Osteocyte (in vitro differentiated cells): ENCODE results near the gene ARSI. TPM values are rescaled to one million over a fixed set of nuclear protein-coding genes. Genes with fewer than 3 reads are reported as not detected.
A peak's percentile ranks its signal among the peaks of the same experiment; 100 is the strongest.

Experiments used
- DNase-seq: peaks from one replicate; pipeline ENCODE4 v3.0.0; 2021; ENCODE audit warnings: mixed read lengths; ENCODE audit not compliant: unreplicated experiment; ENCODE audit errors: extremely low spot score
- H3K27ac Mint-ChIP-seq: one replicate; pipeline ENCODE4 v1.8.0; 2021; ENCODE audit warnings: mild to moderate bottlenecking, mixed read lengths; ENCODE audit not compliant: unreplicated experiment
- H3K27me3 Mint-ChIP-seq: one replicate; pipeline ENCODE4 v1.8.0; 2021; ENCODE audit warnings: mixed read lengths; ENCODE audit not compliant: unreplicated experiment
- H3K36me3 Mint-ChIP-seq: one replicate; pipeline ENCODE4 v1.8.0; 2021; ENCODE audit warnings: mixed read lengths; ENCODE audit not compliant: unreplicated experiment
- H3K4me1 Mint-ChIP-seq: one replicate; pipeline ENCODE4 v1.8.0; 2021; ENCODE audit warnings: mixed read lengths; ENCODE audit not compliant: unreplicated experiment
- H3K4me3 Mint-ChIP-seq: one replicate; pipeline ENCODE4 v1.8.0; 2021; ENCODE audit warnings: mild to moderate bottlenecking, moderate library complexity, mixed read lengths; ENCODE audit not compliant: unreplicated experiment
- H3K9me3 Mint-ChIP-seq: one replicate; pipeline ENCODE4 v1.8.0; 2021; ENCODE audit warnings: mixed read lengths; ENCODE audit not compliant: unreplicated experiment
- total RNA-seq: library from RNA; stranded (reverse); gene quantifications from 2 replicates; pipeline ENCODE4 v1.2.1, GENCODE V29; 2021
- TF ChIP-seq, protein P1 (sequence below): fragments of 200-600 bp; sonication (generic); IDR thresholded peaks from 2 replicates; pipeline ENCODE4 v1.5.0; 2021; ENCODE audit warnings: antibody characterized with exemption, mild to moderate bottlenecking, moderate library complexity

The ARSI gene
- total RNA-seq, 1 donor from 2014 or later = 0.51 TPM

DNA sequence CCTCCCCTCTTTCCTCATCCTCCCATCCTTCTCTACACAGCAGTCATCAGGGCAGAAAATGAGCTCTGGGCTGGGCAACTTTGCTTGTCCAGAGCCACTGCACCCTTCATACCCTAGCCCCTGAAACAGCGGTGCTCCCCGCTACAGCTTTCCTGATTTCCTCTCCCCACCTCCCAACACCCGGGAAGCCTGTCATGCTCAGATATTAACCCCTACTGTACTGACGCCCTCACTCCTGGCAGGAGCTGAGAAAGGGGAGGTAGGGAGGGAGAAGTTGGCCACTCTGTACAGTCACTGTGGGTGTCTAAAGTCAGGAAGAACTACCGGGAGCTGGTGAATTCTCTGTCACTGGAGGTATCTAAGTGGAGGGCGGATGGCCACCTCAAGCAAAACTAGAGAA, 13.9 kb downstream of the ARSI start:
- Mint-ChIP-seq H3K27ac (no peak overlapping the region), H3K4me3 (no peak overlapping the region), H3K4me1 (peaks cover 4% of the 10 kb centered on the region)

DNA sequence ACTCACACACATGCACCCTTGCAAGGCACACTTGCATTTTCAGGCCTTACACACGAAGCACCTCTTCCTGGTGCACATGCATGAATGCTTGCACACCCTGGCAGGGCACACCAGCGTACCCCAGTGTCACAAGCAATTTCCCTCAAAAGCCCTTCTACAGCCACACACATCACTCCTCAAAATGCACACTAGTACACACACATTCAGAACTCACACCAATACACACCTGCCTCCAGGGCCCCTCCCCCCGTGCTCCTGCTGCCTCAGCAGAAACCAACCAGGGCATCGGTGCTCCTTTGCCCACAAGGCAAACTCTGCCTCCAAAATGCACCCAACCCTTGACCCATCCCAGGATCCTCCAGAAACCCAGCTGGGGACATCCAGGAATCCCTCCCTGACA, 14.3 kb downstream of the ARSI start:
- no peak overlapping the region for H3K27ac Mint-ChIP-seq
- H3K4me3 Mint-ChIP-seq = no peak overlapping the region
- TF ChIP-seq, protein P1, sequence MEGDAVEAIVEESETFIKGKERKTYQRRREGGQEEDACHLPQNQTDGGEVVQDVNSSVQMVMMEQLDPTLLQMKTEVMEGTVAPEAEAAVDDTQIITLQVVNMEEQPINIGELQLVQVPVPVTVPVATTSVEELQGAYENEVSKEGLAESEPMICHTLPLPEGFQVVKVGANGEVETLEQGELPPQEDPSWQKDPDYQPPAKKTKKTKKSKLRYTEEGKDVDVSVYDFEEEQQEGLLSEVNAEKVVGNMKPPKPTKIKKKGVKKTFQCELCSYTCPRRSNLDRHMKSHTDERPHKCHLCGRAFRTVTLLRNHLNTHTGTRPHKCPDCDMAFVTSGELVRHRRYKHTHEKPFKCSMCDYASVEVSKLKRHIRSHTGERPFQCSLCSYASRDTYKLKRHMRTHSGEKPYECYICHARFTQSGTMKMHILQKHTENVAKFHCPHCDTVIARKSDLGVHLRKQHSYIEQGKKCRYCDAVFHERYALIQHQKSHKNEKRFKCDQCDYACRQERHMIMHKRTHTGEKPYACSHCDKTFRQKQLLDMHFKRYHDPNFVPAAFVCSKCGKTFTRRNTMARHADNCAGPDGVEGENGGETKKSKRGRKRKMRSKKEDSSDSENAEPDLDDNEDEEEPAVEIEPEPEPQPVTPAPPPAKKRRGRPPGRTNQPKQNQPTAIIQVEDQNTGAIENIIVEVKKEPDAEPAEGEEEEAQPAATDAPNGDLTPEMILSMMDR = no peak
- no peaks in the 10 kb centered on the region for H3K9me3 Mint-ChIP-seq
- H3K27me3 Mint-ChIP-seq = peaks cover 8% of the 10 kb centered on the region
- no peak for DNase-seq
- no peaks in the 10 kb centered on the region for H3K36me3 Mint-ChIP-seq
- H3K4me1 Mint-ChIP-seq = peaks cover 2% of the 10 kb centered on the region

More for the DNA sequence above, 13.9 kb downstream of the ARSI start:
- no peaks in the 10 kb centered on the region for H3K9me3 Mint-ChIP-seq
- H3K27me3 Mint-ChIP-seq = peaks cover 5% of the 10 kb centered on the region
- no peak for DNase-seq
- H3K36me3 Mint-ChIP-seq = no peaks in the 10 kb centered on the region
- TF ChIP-seq, protein P1 = no peak

DNA sequence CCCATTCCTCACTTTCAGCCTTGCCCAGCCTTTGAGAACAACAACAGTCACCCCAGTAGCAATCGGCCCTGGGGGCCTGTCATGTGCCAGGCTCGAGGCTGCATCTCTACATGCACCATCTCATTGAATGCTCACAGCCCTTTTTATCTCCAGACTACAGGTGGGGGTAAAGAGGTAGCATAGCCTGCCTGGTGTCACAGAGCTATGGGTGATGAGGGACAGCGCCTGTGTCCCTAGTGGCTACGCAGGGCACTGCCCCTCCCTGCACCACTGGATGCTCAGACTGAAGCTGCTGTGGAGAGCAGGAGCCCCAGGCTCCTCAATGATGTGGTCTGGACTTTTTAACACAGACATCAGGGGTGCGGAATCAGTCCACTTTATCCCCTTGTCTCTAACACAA, 15.9 kb downstream of the ARSI start:
- H3K36me3 Mint-ChIP-seq = no peaks in the 10 kb centered on the region
- H3K4me3 Mint-ChIP-seq = no peak overlapping the region
- H3K4me1 Mint-ChIP-seq = no peaks in the 10 kb centered on the region
- H3K27ac Mint-ChIP-seq = no peak overlapping the region
- no peaks in the 10 kb centered on the region for H3K9me3 Mint-ChIP-seq
- no peak for DNase-seq
- TF ChIP-seq, protein P1 = peak; percentile 26
- peaks cover 13% of the 10 kb centered on the region for H3K27me3 Mint-ChIP-seq

DNA sequence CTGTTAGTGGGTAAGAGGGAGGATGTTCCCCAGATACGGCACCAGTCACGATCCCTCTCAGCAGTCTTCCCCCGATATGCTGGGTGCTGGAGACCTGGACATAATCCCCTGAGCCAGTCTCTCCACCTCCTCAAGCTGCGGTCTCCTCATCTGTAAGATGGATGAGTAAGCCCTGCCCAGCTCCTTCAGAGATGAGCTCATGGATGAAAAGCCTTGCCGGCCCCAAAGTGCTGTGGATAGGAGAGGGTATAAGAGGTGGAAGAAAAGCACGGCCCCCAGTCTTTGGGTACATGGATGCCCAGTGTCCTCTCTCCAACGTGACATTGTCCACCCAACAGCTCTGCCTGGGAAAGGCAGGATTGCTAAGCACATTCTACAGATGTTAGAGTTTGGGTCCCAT, 17.6 kb downstream of the ARSI start:
- no peaks in the 10 kb centered on the region for H3K36me3 Mint-ChIP-seq
- H3K4me3 Mint-ChIP-seq = no peak overlapping the region
- no peaks in the 10 kb centered on the region for H3K9me3 Mint-ChIP-seq
- DNase-seq = no peak
- H3K27ac Mint-ChIP-seq = no peak overlapping the region
- TF ChIP-seq, protein P1 = no peak
- peaks cover 22% of the 10 kb centered on the region for H3K27me3 Mint-ChIP-seq
- H3K4me1 Mint-ChIP-seq = no peaks in the 10 kb centered on the region

DNA sequence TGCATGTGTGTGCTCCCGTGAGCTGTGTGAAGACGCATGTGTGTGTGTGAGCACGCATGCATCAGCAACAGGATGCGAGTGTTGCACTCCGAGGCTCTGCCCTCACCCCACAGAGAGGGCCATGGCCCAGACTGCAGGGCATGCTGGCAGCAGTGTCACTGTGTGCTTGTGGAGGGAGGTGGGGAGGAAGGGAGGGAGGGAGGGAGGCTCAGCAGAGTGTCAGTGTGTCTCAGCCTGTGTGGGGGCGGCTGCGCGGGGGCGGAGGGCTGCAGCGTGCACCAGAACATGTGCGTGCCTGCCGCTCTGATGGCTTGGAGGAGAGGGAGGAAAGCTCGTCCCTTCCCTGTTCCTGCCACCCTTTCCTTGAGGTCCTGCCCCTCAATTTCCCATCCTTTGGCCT, 18.4 kb downstream of the ARSI start:
- no peak for DNase-seq
- Mint-ChIP-seq H3K36me3 (no peaks in the 10 kb centered on the region), H3K4me3 (no peak overlapping the region), H3K27ac (no peak overlapping the region), H3K4me1 (no peaks in the 10 kb centered on the region), H3K27me3 (peaks cover 23% of the 10 kb centered on the region), H3K9me3 (no peaks in the 10 kb centered on the region)
- TF ChIP-seq, protein P1 = no peak
